Measurements from ENCODE around the gene GGCX. TPM values are rescaled to one million over a fixed set of nuclear protein-coding genes. Genes with fewer than 3 reads are reported as not detected.

Gene GGCX
- total RNA-seq: 10 to 100 TPM; 23.2 to 24.1 TPM

- CTCF ChIA-PET: interaction anchor here (0.6 to 3.3 kb wide), 8 partner anchors 10 to 124 kb away, joined by 3 to 15 read pairs (median 3); partner anchors contain the start of gene VAMP5
Observed at GRCh38 chr2:85561280-85562212, at the start of gene GGCX. GGCX (minus strand) TSS chr2:85561493; CDS start chr2:85561428, 65 bp downstream.

GRCh38 chr2:85607268-85608215, 46.2 kb upstream of the GGCX start:
- CTCF ChIA-PET: no interaction called here
- POLR2A ChIA-PET: interaction anchor here (1.0 kb wide), 1 partner anchor 8 kb away, joined by 3 read pairs; no protein-coding TSS in a partner anchor

More at GRCh38 chr2:85561280-85562212, at the start of gene GGCX:
- POLR2A ChIA-PET: interaction anchor here (0.5 to 2.4 kb wide), 18 partner anchors 9 to 235 kb away, joined by 3 to 14 read pairs (median 4); partner anchors contain the start of genes C2orf68 and MAT2A

DNA sequence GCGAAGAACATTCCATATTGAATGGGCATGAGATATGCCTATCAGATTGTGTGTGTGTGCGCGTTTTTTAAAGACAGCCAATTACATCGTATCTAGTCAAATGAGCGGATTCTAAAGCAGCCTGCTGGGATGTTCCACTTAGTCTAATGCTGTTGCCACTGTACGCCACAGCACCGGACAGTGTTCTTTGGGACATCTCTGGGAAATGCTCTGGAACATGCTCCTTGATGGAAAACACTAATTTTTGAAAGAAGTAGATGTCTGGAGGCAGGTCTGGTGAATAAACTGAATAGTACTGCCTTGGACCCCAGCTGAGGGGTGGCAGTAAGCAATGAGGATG, 44.8 kb upstream of the GGCX start:
- POLR2A ChIA-PET: interaction anchor here (0.6 to 1.1 kb wide), 2 partner anchors 28 to 34 kb away, joined by 3 to 4 read pairs; no protein-coding TSS in a partner anchor
- CTCF ChIA-PET: interaction anchor here (1.3 kb wide), 1 partner anchor 13 kb away, joined by 3 read pairs; no protein-coding TSS in a partner anchor

DNA sequence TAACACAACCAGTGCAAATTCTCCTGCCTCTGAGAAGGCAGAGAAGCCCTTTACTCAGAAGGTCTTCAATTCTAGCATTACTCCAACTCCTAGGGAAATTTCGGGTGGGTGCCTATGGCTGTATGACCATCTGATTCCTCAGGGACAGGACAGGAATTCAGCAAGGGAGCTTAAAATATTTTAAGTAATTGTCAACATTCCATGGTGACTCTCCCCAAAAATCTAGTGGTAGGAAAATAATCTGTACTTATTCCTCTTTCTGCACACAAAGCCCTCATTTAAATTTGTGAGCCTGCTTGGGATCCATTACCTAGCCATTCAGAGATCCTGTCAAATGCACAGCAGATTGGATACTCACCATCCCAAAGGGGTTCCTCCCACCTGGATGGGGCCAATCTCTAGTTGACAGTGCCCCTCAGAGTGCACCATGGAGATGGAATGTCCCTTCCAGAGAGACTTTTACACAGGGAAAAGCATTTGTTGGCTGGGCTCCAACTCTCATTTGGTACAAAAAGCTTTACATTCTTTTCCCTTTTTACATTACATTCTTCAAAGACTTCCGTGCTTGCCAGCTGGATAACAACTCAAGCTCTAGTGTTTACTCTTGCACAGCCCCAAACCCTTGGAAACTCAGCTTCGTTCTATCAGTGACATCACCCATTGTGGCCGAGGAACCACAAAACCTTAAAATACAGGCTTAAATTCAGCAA, 44.3 kb upstream of the GGCX start:
- ChIA-PET POLR2A (interaction anchor here (0.6 to 1.1 kb wide), 3 partner anchors 10 to 34 kb away, joined by 3 to 4 read pairs (median 3); partner anchors contain the start of gene RNF181), CTCF (interaction anchor here (1.3 to 2.2 kb wide), 3 partner anchors 9 to 13 kb away, joined by 3 to 7 read pairs (median 3); no protein-coding TSS in a partner anchor)

DNA sequence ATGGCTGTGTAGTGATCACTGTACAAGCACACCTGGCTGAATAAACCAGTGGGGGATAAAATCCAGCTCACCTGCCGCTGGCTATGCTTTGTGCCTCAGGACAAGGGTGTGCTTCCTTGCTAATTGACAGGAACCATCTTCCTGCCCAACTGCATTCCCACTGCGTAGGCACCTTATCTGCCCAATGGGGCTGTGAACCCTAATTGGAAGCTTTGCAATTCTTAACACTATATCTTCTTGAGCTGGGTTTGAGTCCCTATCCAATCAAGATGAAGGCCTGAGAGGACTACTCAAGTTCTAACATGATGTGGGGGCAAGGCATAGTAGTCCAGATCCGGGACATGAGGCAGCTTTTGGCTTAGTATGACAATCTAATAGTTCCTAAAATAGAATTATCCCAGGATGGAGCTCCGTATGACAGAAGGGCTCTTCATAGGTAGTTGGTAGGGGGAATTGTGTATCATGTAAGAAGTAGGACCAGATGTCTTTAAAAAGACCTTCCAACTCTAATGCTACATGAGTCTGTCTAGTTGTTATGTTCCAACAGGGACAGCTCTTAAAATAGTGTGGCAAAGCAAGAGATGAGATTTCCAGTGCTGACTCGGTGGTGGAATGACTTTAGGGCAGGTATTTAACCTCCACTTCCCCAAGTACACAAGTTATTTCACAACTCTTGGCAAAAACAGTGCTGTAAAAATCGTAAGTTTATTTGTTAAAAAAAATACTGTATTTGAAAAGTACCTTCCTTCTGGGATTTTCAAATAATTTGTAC, 43.5 kb upstream of the GGCX start:
- ChIA-PET POLR2A (interaction anchor here (0.6 to 1.8 kb wide), 4 partner anchors 9 to 66 kb away, joined by 3 to 9 read pairs (median 6); partner anchors contain the start of genes MAT2A and RNF181), CTCF (interaction anchor here (0.6 to 2.4 kb wide), 5 partner anchors 9 to 237 kb away, joined by 3 to 7 read pairs (median 3); no protein-coding TSS in a partner anchor)

DNA sequence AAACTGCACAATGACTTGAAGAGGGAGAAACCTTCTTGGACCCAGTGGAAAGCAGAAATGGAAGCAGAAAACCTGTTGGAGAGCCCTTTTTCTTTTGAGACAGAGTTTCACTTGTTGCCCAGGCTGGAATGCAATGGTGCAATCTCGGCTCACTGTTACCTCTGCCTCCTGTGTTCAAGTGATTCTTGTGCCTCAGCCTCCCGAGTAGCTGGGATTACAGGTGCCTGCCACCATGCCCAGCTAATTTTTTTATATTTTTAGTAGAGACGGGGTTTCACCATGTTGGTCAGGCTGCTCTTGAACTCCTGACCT, 42.8 kb upstream of the GGCX start:
- CTCF ChIA-PET: interaction anchor here (0.6 to 2.4 kb wide), 4 partner anchors 8 to 236 kb away, joined by 3 to 7 read pairs (median 4); no protein-coding TSS in a partner anchor
- POLR2A ChIA-PET: interaction anchor here (0.6 to 1.8 kb wide), 2 partner anchors 43 to 65 kb away, joined by 7 read pairs; partner anchors contain the start of genes GGCX and MAT2A

DNA sequence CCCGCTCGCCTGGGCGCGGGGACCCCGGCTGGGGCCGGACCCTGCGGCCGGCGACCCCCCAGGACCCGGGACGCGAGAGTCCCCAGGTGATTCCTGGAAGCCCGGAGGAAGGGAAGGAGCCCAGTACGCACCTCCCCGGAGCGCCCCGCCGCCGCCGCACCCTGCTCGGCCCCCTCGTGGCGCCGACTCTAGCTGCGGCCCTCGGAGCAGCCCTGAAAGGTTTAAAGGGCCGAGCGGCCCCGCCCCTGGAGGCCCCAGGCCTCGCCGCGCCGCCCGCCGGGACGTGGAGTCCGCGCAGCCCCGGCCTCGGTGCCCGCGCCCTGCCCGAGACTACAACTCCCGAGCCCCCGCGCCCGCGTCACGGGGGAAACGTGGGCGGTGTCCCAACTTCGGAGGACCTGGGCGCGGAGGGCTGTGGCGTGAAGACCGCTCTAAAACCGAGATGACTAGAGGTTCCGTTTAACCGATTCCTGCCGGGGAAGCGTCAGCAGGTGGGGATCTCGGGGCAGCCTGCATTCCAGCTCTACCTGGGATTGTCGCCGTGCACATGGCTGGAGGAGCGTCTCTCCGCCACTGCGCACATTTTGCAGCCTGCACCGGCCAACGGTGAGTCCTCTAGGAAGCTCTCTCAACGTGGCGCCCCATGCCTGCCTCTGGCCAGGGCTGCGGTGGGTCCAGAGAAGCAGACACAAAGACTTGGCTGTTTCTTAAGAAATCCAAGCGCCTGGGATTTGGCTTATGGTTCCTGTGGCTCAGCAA, 41.4 kb upstream of the GGCX start, which contains the start of gene TMEM150A:
Gene TMEM150A (minus strand): TSS at position 223 of the 759 bp plus-strand sequence. CDS start 750 bp downstream, outside the sequence.
- ChIA-PET CTCF (interaction anchor here (1.0 to 2.4 kb wide), 4 partner anchors 8 to 17 kb away, joined by 3 to 7 read pairs (median 4); partner anchors contain the start of gene C2orf68), POLR2A (interaction anchor here (0.5 to 1.8 kb wide), 5 partner anchors 9 to 233 kb away, joined by 3 to 7 read pairs (median 6); partner anchors contain the start of genes C2orf68 and MAT2A)

DNA sequence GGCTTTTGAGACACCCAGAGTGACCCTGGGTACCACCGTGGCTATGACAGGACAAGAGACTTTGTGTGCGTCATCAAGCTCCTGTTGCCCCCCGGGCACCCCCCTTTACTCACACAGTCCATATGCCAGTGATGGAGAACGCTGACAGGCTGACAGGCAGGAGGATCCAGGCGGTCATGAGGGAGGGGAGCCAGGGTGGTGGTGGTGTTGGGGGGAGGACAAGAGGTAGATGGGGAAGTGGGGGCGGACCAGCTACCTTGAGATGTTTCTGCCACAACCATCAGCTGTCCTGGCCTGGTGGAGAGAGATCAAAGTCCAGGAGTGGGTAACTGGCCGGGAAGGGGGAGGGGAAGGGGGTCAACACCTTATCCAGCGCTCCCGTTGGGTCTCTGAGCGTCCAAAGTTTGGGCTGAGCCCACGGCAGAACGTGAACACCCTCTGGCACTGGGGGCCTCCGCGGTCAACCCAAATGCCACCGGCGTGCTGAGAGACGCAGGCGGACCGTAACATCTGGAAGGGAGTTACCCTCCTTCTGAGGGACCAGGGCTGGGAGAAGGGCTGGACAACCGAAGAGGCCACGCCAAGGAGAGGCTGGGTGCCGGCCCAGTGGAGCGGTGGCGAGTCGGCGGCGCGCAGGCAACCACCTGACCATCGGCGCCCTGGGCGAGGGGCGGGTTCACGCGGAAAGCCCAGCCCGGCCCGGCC, 40.6 kb upstream of the GGCX start:
- POLR2A ChIA-PET: interaction anchor here (0.6 to 1.3 kb wide), 3 partner anchors 10 to 26 kb away, joined by 3 to 7 read pairs (median 5); partner anchors contain the start of gene C2orf68

GRCh38 chr2:85600951-85601770, 39.9 kb upstream of the GGCX start:
- POLR2A ChIA-PET: interaction anchor here (0.6 to 1.3 kb wide), 2 partner anchors 14 to 26 kb away, joined by 3 to 7 read pairs; no protein-coding TSS in a partner anchor
- CTCF ChIA-PET: interaction anchor here (1.0 to 1.1 kb wide), 3 partner anchors 11 to 62 kb away, joined by 3 to 4 read pairs (median 4); partner anchors contain the start of genes C2orf68, MAT2A and VAMP8

More for the DNA sequence above, 40.6 kb upstream of the GGCX start:
- CTCF ChIA-PET: interaction anchor here (1.0 to 2.4 kb wide), 4 partner anchors 10 to 63 kb away, joined by 3 to 4 read pairs (median 4); partner anchors contain the start of genes C2orf68, MAT2A and VAMP8

GRCh38 chr2:85600235-85600575, 38.9 kb upstream of the GGCX start:
- POLR2A ChIA-PET: interaction anchor here (0.5 kb wide), 1 partner anchor 13 kb away, joined by 3 read pairs; no protein-coding TSS in a partner anchor
- CTCF ChIA-PET: no interaction called here

DNA sequence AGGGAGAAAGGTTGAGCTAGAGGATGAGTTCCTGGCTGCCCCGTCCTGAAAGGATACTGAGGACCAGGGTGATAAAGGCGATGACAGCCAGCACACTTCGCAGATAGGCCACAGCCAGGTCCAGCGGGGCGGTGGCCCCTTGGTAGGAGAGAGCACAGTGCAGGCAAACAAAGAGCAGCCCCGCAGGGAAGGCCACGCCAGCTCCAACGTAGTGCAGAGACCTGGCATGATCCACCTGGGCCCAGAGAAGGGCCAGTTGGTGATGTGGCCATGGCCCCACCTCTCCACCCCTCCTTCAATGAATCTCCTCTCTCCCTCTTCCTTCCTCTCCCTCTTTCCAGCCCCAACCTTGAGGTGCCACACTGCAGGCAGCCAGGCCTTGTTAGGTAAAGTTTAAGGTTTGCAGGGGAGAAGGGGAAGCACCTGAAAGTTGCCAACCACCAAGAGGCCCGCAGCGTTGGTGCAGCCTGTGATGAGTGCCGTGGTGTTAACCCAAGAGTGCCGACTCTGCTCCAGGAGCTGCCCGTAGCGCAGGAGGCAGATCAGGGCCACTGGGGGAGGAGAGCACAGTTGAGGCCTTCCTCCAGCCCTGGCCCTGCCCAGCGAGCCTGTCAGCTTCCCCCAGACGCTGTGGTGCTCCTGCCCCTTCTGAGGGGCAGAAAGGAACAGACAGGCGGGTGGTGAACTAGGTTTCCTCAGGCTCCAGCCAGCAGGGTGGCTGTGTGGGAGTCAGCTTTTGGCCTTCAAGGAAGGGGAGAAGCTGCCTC, 38.4 kb upstream of the GGCX start:
- POLR2A ChIA-PET: interaction anchor here (0.5 kb wide), 1 partner anchor 14 kb away, joined by 3 read pairs; no protein-coding TSS in a partner anchor
- CTCF ChIA-PET: no interaction called here

DNA sequence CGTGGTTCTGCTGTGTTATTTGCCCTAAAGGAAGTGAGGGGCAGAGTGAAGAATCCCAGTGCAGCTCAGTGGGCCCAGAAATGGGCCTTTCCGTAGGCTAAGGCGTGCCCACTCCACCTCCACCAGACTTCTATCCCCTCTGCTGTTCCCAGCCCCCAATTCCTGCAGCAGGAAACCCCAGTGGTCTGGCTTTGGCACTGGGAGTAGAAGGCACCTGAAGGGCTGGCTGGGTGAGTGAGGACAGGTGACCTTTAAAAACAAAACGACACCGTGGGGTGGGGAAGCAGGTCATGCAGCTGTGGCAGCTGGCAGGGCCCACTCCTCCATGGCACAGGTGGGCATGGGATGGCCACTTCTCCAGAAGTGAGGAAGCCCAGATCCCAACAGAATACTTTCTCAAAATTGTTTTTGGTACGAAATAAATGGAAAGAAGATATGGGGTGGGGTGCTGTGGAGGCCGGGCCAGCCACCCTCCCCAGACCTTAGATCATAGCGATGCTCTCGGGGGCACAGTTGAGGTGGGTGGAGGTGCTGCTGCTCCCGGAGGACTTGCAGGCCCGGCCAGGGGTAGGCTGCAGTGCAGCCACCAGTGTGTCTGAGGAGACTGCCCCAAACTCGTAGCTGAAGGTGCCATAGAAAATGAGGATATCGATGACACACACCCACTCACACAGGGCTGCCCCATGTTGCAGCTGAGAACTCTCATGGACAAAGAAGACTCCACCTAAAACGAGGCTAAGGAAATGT, 37.5 kb upstream of the GGCX start:
- ChIA-PET CTCF (no interaction called here), POLR2A (no interaction called here)

GRCh38 chr2:85597241-85597640, 35.9 kb upstream of the GGCX start:
- CTCF ChIA-PET: no interaction called here
- POLR2A ChIA-PET: no interaction called here

Measured in activated CD8-positive, alpha-beta memory T cell treated with anti-CD3 and anti-CD28 coated beads for 36 hours (primary cell).